Brain microvascular endothelial cell (primary cell): Measurements from ENCODE around the gene NTM.

Experiments used
- DNase-seq: peaks from one replicate; pipeline ENCODE4 v3.0.0-alpha.2; 2020
- H3K27ac ChIP-seq: fragments of 250-450 bp; sonication (Bioruptor Pico); 2 replicates; pipeline ENCODE4 v1.5.1; 2020; ENCODE audit warnings: mild to moderate bottlenecking, moderate library complexity
- H3K27me3 ChIP-seq: fragments of 250-450 bp; sonication (Bioruptor Pico); replicated peaks from 2 replicates; pipeline ENCODE4 v1.5.1; 2020; ENCODE audit warnings: mild to moderate bottlenecking
- H3K36me3 ChIP-seq: fragments of 250-450 bp; sonication (Bioruptor Pico); replicated peaks from 2 replicates; pipeline ENCODE4 v1.5.1; 2020; ENCODE audit warnings: mild to moderate bottlenecking
- H3K4me3 ChIP-seq: 2 replicates; pipeline ENCODE4 v1.5.1; 2011; ENCODE audit warnings: low read depth, mild to moderate bottlenecking, control low read depth, low read length, moderate library complexity
- in situ Hi-C: cut with HindIII; loops from 2 replicates; pipeline ENCODE4 v1.10.0; 2017; ENCODE audit warnings: low sequenced_read_pairs, low pct_ligation_motif_present
- TF ChIP-seq, protein P1 (sequence below): IDR thresholded peaks from 2 replicates; pipeline ENCODE4 v1.5.1; 2011; ENCODE audit warnings: low read depth, mild to moderate bottlenecking, moderate library complexity, low read length, control low read depth, inconsistent platforms; ENCODE audit errors: missing control alignments

NTM gene

DNA sequence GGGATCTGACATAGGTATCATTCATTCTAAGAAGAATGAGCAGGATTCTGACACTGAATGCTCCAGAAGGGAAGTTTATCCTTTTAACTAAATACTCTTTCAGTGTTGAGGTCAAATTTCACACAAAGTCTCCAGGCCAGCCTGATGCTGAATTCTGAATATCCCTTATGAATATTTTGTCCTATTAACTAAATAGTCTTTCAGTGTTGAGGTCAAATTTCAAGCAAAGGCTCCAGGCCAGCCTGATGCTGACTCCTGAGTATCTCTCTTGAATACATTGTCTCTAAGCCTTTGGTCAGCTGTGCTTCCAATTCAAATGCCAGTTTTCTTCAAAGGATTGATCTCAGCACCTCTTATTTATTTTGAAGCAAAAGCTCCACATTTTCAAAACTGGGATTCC is 676.8 kb downstream of the NTM start:
- Histone ChIP-seq H3K36me3 (no peaks in the 10 kb centered on the region), H3K4me3 (no peak overlapping the region), H3K27ac (no peak overlapping the region), H3K27me3 (no peaks in the 10 kb centered on the region)
- in situ Hi-C loops = no loop called here
- DNase-seq = no peak
- TF ChIP-seq, protein P1, sequence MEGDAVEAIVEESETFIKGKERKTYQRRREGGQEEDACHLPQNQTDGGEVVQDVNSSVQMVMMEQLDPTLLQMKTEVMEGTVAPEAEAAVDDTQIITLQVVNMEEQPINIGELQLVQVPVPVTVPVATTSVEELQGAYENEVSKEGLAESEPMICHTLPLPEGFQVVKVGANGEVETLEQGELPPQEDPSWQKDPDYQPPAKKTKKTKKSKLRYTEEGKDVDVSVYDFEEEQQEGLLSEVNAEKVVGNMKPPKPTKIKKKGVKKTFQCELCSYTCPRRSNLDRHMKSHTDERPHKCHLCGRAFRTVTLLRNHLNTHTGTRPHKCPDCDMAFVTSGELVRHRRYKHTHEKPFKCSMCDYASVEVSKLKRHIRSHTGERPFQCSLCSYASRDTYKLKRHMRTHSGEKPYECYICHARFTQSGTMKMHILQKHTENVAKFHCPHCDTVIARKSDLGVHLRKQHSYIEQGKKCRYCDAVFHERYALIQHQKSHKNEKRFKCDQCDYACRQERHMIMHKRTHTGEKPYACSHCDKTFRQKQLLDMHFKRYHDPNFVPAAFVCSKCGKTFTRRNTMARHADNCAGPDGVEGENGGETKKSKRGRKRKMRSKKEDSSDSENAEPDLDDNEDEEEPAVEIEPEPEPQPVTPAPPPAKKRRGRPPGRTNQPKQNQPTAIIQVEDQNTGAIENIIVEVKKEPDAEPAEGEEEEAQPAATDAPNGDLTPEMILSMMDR = no peak

DNA sequence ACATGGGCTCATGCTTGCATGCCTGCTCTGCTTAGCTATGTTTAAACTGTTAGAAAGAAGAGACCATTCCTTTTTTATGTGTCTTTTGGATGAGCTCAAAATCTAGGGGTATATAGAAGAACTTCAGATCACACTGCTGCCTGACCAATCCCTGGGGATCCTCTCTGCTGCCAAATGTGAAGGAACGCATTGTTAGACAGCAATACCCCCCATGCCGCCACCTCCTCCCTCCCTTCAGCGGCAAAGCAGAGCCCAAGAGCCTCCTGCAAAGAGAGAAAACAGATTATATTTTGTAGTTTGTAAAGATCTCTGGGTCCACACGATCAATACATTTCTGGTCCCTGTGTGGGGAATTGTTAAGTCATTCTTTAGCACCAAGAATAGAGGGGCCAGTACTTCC is 677.6 kb downstream of the NTM start:
- H3K27me3 ChIP-seq = no peaks in the 10 kb centered on the region
- no peak for DNase-seq
- in situ Hi-C loops = no loop called here
- TF ChIP-seq, protein P1 = no peak
- no peak overlapping the region for H3K27ac ChIP-seq
- H3K36me3 ChIP-seq = no peaks in the 10 kb centered on the region
- H3K4me3 ChIP-seq = no peak overlapping the region

DNA sequence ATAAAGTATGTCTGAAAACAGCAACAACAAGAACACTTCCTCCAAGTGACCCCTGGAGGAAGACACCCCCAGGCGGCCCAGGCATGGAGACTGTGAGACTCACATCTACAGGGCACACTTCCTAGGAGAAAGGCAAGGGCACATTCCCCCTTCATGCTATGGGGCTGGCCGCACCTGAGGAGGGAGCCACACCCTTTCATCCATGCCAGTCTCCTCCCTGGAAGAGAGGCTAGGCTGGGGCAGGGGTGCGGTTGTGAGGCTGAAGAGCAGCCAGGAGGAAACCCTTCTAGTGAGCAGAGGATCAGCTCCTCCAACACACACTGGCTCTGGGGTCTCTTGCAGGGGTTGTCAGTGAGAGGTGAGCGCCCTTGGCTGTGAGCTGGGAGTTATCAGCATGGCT is 678.8 kb downstream of the NTM start:
- H3K27ac ChIP-seq = no peak overlapping the region
- no peaks in the 10 kb centered on the region for H3K27me3 ChIP-seq
- in situ Hi-C loops = no loop called here
- H3K36me3 ChIP-seq = no peaks in the 10 kb centered on the region
- TF ChIP-seq, protein P1 = no peak
- DNase-seq = no peak
- H3K4me3 ChIP-seq = no peak overlapping the region

DNA sequence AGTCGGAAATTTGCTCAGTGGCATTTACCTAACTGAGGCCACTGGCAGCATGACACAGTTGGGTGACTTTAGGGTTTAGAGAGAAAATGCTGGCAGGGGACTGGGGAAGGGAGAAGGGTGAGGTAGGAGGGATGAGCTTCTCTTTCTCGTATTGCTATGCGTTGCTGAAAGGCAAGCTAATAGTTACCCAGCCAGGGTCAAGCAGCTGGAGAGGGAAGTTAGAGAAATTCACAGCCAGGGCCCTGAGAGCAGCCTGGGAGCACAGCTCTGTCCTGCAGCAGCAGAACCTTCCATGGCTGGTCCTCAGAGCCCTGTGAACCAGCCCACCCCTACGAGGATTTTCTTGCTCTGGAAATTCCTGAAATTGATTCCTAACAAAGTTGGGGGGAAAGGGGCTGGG is 679.6 kb downstream of the NTM start:
- H3K27me3 ChIP-seq = no peaks in the 10 kb centered on the region
- H3K4me3 ChIP-seq = no peak overlapping the region
- no peak for DNase-seq
- TF ChIP-seq, protein P1 = no peak
- no peak overlapping the region for H3K27ac ChIP-seq
- H3K36me3 ChIP-seq = no peaks in the 10 kb centered on the region
- in situ Hi-C loops = no loop called here

DNA sequence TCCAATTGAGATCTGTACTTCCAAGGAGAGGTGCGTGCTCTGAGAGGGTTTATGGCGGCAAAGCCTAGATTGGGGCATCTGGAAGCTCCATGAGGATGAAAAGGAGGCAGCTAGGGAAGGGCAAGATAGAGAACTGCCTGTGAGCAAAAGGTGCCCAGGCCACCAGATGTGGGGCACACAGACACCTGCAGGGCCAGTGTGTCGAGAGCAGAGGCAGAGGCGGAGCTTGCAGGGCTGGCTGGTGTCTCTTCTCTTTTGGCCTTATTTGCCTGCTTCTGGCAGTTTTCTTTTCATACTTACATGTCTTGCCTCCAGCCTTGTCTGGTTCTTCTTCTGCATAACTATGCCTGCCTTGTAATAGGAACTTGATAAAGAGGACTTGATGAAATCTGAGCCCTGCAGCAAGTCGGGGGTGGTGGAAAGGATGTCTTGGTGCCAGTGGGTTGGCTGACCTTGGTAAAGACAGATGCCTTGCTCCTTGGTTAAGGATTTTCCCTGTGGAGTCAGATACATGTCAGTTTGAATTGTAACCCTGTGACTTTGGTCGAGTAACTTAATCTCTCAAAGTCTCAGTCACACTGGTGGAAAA is 680.3 kb downstream of the NTM start:
- Histone ChIP-seq H3K4me3 (no peak overlapping the region), H3K36me3 (no peaks in the 10 kb centered on the region), H3K27ac (no peak overlapping the region), H3K27me3 (no peaks in the 10 kb centered on the region)
- DNase-seq = no peak
- TF ChIP-seq, protein P1 = no peak
- in situ Hi-C loops = no loop called here

DNA sequence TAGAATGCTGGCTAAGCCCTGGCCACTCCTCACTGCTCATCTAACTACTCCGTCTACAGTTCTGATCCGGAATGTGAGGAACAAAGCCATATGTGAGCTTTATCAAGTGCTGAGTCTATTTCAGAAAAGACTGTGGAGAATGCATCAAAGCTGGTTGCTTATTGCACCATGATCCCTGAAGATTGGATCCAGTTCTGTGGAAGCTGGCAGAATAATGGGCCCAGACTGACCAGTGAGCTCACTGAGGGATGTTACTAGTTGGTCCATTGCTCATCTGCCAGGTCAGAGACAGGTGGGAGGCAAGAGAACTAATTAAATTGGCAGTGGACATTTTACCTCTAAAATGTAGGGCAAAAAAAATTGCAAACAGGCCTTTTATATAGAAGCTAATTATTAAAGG is 681.3 kb downstream of the NTM start:
- DNase-seq = no peak
- TF ChIP-seq, protein P1 = no peak
- in situ Hi-C loops = no loop called here
- H3K36me3 ChIP-seq = no peaks in the 10 kb centered on the region
- no peak overlapping the region for H3K27ac ChIP-seq
- no peak overlapping the region for H3K4me3 ChIP-seq
- H3K27me3 ChIP-seq = no peaks in the 10 kb centered on the region
